NCI-H2171 (cell line): ENCODE data around the gene CCN5.
"Not testable (repeated sequence)": the region's sequence is repeated elsewhere in the genome, so short reads cannot be mapped to it uniquely, and the experiment has no call there.

Experiments used
- DNase-seq: peaks from one replicate; lab custom pipeline; 2025; lab: John Stamatoyannopoulos, UW

Gene CCN5, protein sequence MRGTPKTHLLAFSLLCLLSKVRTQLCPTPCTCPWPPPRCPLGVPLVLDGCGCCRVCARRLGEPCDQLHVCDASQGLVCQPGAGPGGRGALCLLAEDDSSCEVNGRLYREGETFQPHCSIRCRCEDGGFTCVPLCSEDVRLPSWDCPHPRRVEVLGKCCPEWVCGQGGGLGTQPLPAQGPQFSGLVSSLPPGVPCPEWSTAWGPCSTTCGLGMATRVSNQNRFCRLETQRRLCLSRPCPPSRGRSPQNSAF

DNA sequence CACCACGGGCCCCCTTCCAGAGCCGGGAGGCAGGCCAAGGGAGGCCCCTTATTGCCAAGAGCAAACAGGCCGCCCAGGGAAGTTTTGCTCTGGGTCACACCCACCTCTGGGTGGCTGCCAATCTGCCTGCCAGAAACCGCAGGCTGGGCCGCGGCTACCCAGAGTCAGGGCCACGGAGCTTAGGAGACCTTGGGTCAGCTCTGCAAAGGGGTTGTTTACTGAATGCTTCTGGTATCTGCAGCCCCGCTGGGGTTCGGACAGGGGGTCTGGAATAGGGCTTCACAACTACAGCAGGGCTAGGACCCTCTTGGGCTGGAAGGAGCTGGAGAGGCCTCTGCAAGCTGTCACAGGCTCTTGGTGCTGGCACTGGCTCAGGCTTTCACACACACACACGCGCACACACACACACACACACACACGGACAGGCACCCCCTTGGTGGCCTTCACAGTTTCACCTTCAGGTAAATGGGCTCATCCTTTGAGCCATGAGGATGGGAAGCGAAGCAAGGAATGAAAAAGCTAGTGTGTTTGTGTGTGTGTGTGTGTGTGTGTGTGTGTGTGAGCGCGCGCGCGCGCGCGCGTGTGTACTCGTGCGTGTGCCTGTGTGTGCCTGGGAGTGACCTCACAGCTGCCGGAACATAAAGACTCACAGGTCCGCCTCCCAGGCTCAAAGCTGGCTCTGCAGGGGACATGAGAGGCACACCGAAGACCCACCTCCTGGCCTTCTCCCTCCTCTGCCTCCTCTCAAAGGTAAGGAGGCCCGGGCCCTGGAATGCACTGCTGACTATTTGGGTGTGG, at the start of gene CCN5:
TSS of gene CCN5 (plus strand) at position 669 of the 798 bp plus-strand sequence. CDS start at position 691, 22 bp downstream.
- DNase-seq = peak; percentile 25

GRCh38 chr20:44666066-44666465, 49.1 kb upstream of the CCN5 start:
- DNase-seq = no peak

- DNase-seq = not testable (repeated sequence)
Measured at GRCh38 chr20:44670851-44671250, 44.3 kb upstream of the CCN5 start.

- not testable (repeated sequence) for DNase-seq
Measured at GRCh38 chr20:44671541-44671940, 43.6 kb upstream of the CCN5 start.

DNA sequence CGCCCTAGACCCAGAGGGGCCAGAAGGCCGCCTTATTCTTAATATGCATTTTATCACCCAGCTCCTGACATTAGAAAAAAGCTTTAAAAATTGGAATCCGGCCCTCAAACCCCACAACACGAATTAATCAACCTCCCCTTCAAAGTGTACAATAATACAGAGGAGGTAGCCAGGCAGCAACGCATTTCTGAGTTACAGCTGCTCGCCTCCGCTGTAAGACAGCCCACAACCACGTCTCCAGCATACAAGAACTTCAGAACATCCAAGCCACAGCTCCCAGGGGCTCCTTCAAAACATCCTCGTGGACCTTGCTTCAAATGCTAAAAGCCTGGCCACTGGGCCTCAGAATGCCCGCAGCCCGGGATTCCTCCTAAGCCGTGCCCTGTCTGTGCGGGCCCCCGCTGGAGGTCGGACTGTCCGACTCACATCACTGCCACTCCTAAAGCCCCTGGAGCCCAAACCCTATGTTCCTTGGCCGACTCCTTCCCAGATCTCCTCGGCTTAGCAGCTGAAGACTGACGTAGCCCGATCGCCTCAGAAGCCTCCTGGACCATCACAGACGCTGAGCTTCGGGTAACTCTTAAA, 42.8 kb upstream of the CCN5 start:
- DNase-seq = not testable (repeated sequence)

- no peak for DNase-seq
Measured at GRCh38 chr20:44678242-44678641, 36.9 kb upstream of the CCN5 start.

GRCh38 chr20:44678990-44679611, 36.1 kb upstream of the CCN5 start:
- no peak for DNase-seq

DNA sequence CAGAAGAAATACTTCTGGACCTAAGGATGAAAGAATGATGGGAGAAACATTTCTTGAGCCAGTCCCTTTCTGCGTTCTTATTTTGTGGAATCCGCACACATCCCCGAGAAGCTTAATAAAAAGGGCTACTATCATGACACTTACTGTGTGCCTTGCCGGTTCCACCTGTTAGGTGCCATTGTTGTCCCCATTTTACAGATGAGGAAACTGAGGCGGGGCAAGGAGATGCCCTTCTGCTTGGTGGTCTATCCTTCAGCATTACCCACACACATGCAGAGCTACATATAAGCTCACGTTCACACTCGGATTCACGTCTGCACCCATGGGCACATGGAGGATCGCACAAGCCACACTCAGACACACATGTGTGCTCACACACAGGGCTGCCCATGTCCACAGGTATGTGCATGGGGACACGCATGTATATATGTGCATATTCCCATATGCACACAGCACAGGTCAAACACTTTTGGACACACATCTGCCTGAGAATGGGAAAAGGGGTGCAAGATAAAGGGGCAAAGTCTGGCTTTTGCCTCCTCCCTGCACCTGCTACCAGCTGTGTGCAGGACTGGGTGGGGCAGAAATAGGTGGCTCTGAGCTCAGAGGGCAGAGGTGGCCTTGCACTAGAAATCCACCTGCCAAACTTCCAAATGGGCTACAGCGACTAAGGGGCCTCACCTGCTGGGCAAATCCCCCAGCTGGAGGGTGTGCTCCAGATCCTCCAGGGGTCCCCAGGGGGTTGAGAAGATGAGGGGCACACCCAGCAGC, 33.2 kb upstream of the CCN5 start:
- DNase-seq = no peak

- DNase-seq = peak; percentile 67
Measured at GRCh38 chr20:44683263-44684046, 31.7 kb upstream of the CCN5 start.

DNA sequence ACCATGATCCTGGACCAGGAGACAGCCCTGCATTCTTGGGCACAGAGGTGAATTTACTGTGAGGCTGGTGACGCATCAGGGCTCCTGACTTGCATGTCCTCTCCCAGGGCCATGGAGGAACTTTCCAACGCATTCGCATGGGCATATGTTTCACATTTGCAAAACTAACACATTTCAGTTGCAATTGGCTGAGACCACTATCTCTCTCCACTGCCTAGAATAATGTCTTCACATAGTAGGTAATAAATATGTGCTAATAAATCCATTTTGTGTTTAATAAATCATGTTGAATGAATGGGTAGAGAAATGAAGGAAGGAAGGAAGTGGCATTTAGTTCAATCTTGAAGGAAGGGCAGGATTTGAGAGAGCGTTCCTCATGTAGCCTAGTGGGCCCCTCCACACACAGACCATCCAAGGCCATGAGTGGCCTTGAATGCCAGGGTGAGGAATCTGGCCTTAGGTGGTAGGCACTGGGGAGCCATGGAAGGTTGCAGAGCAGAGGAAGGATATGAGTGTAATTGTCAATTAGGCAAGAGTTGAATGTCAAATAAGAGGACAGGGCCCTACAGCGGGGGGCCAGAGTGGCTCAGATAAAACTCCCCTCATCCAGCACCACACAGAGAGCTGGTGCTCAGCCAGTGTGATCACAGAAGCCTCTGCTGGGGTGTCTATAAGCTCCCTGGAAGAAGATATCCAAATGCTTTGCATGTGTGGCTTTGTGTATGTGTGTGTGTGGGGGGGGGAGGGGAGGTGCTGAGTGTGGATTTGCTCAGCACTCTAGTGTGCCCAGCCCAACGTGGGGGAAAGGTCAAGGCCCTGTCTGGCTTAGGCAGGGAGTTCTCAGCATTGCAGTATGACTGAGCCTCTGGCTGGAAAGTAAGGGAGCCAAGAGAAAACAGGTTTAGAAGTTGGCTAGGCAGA, 30.9 kb upstream of the CCN5 start:
- DNase-seq = no peak

DNA sequence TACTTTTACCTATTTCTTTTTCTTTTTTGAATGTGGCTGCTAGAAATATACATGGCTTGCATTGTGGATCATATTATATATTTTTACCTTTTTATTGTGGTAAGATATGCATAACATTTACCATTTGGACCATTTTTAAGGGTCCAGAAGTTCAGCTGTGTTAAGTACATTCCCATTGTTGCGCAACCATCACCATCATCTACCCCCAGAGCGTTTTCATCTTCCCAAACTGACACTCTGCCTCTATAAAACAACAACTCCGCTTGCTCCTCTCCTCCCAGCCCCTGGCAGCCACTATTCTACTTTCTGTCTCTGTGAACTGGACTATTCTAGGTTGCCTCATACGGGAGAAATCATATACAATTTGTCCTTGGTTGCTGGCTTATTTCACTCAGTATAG, 28.2 kb upstream of the CCN5 start:
- no peak for DNase-seq

GRCh38 chr20:44688053-44688625, 27.0 kb upstream of the CCN5 start:
- DNase-seq = no peak

DNA sequence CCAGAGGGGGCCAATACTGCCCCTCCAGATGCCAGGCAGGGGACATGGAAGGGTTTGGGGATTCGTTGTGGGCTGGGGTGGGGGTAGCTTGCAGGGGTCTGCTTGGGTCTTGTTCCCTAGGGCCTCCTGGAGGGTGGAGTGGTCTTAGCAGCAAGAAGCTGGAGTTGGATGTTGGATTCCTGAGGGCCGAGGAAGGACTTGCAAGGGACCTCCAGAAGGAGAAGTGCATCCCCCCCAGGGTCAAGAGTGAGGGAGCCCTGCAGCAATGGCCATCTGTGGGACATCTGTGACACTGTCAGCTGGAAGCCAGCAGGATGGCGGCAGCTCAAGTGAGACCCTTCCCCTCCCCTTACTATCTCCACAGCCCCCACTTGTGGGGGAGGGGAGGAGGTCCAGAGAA, 25.4 kb upstream of the CCN5 start:
- no peak for DNase-seq

DNA sequence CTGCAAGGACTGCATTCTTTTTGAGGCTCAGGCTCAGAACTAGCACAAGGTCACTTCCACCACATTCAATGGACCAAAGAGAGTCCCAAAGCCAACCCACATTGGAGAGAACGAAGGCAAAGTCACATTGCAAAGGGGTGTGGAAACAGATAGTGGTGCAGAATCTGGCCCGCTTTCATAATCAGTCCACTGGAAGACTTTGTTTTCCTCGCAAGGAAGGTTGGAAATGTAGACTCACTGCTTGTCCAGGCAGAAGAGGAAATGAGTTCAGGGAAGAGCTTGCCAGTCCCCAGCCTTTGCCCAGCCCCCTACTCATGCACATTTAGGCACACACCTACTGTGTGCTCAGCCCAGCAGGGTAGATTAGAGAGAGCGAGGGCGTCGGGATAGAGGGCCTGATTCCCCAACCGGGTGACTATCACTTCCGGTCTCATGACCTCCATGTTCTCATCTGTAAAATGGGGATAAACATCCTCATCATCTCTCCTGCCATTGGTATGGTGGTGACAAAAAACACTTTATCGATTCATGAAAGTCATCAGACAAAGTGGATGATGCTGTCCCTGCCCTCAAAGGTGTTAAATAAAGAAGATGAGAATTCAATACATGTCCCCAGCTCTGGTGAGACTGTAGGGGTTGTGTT, 24.3 kb upstream of the CCN5 start:
- DNase-seq = no peak

DNA sequence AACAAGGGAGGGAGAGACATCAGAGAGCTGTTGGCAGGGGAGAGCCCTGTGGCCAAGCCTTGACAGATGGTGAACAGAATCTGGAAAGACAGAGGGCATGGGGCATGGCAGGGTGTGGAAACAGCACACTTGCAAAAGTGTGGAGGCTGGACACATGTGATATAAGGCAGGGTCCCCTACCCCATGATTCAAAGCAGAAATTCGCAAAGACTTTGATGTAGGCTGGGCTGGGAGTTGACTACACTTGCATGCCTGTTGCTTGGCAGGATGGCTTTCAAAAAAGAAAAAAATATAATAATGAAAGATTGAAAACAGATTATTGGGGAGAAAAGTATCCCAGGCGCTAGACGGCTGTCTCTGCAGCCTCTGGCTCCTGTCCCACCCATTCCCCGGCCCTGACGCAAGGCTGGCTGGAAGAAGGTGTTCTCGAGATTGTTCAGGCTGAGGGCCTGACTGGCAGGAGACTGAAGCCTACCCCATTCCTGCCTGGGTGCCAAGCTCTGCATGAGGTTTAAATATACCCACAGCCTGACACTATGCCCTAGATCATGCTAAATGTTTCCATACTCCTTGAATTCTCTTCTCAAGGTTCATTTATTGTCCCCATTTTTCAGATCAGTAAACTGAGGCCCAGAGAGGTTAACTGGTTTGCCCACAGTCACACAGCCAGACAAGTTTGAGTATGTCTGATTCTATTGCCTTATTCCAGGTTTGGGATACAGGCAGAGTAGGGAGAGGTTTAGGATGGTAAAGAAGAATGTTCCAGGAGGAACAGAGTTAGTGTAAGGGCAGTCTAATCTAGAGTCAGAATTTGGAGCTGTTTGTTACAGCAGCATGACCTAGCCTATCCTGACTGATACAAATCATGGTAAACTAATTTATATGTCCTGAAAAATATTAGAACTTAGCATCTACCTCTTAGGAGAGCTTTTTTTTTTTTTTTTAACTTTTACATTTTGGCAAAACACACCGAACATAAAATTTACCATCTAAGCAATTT, 23.4 kb upstream of the CCN5 start:
- no peak for DNase-seq

GRCh38 chr20:44692932-44693480, 22.2 kb upstream of the CCN5 start:
- DNase-seq = no peak

- DNase-seq = no peak
Measured at GRCh38 chr20:44693627-44694026, 21.5 kb upstream of the CCN5 start.

DNA sequence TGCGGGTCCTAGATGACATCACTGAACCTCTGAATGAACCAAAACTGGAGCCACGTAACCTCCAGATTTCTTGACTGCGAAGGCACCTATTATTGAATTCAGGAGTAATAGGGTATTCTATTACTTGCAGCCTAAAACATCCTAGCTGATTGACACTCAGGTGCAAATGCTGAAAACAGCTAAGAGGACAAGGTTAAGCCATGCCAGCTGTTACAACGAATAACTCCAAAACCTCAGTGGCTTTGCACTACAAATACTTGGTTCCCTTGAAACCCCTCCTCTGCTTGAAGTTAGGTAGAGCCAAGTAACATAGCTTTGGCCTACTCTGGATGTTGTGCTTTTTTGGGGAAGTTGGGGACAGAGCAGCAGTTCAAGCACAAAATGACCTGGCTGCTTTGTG, 21.0 kb upstream of the CCN5 start:
- no peak for DNase-seq
